NB4 (cell line): ENCODE data around the gene MUC5B.
"Not testable (repeated sequence)": the region's sequence is repeated elsewhere in the genome, so short reads cannot be mapped to it uniquely, and the experiment has no call there.

Experiments
- DNase-seq: peaks from one replicate; pipeline ENCODE4 v3.0.0; 2010; ENCODE audit warnings: low read depth
- H3K4me3 ChIP-seq: one replicate; pipeline ENCODE4 v1.5.1; 2011; ENCODE audit warnings: mild to moderate bottlenecking, low read depth, low read length, moderate library complexity
- CTCF ChIP-seq: IDR thresholded peaks from one replicate; pipeline ENCODE4 v1.5.1; 2012; ENCODE audit warnings: low read depth, low read length
- MAX ChIP-seq: IDR thresholded peaks from 2 replicates; pipeline ENCODE4 v1.6.1; 2011; ENCODE audit warnings: low read depth, low read length
- MYC ChIP-seq: IDR thresholded peaks from 2 replicates; pipeline ENCODE4 v1.6.1; 2011; ENCODE audit warnings: low read depth, low read length
- POLR2A ChIP-seq: IDR thresholded peaks from 2 replicates; pipeline ENCODE4 v1.6.1; 2011; ENCODE audit warnings: mild to moderate bottlenecking; ENCODE audit not compliant: insufficient read length; ENCODE audit errors: extremely low read depth

Gene MUC5B

GRCh38 chr11:1240771-1241170 lies 17.9 kb downstream of the MUC5B start:
- no peak overlapping the region for H3K4me3 ChIP-seq
- no peak for TF ChIP-seq POLR2A
- no peak for TF ChIP-seq CTCF
- no peak for TF ChIP-seq MYC
- no peak for TF ChIP-seq MAX
- DNase-seq: no peak

DNA sequence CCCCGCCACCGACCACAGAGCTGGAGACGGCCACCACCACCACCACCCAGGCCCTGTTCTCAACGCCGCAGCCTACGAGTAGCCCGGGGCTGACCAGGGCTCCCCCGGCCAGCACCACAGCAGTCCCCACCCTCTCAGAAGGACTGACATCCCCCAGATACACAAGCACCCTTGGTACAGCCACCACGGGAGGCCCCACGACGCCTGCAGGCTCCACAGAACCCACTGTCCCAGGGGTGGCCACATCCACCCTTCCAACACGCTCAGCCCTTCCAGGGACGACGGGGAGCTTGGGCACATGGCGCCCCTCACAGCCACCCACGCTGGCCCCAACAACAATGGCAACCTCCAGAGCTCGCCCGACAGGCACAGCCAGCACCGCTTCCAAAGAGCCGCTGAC lies 18.8 kb downstream of the MUC5B start:
- TF ChIP-seq MAX: no peak
- no peak for TF ChIP-seq MYC
- TF ChIP-seq POLR2A: no peak
- no peak for TF ChIP-seq CTCF
- no peak for DNase-seq
- H3K4me3 ChIP-seq: no peak overlapping the region

DNA sequence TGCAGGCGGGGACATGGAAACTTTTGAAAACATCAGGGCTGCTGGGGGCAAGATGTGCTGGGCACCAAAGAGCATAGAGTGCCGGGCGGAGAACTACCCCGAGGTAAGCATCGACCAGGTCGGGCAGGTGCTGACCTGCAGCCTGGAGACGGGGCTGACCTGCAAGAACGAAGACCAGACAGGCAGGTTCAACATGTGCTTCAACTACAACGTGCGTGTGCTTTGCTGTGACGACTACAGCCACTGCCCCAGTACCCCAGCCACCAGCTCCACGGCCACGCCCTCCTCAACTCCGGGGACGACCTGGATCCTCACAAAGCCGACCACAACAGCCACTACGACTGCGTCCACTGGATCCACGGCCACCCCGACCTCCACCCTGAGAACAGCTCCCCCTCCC lies 19.4 kb downstream of the MUC5B start:
- DNase-seq: no peak
- H3K4me3 ChIP-seq: no peak overlapping the region
- no peak for TF ChIP-seq MYC
- no peak for TF ChIP-seq MAX
- no peak for TF ChIP-seq POLR2A
- no peak for TF ChIP-seq CTCF

GRCh38 chr11:1242751-1243150 lies 19.9 kb downstream of the MUC5B start:
- H3K4me3 ChIP-seq, DNase-seq: not testable (repeated sequence)

DNA sequence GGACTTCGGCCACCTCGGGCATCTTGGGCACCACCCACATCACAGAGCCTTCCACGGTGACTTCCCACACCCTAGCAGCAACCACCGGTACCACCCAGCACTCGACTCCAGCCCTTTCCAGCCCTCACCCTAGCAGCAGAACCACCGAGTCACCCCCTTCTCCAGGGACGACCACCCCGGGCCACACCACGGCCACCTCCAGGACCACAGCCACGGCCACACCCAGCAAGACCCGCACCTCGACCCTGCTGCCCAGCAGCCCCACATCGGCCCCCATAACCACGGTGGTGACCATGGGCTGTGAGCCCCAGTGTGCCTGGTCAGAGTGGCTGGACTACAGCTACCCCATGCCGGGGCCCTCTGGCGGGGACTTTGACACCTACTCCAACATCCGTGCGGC lies 20.7 kb downstream of the MUC5B start:
- H3K4me3 ChIP-seq, DNase-seq: not testable (repeated sequence)

DNA sequence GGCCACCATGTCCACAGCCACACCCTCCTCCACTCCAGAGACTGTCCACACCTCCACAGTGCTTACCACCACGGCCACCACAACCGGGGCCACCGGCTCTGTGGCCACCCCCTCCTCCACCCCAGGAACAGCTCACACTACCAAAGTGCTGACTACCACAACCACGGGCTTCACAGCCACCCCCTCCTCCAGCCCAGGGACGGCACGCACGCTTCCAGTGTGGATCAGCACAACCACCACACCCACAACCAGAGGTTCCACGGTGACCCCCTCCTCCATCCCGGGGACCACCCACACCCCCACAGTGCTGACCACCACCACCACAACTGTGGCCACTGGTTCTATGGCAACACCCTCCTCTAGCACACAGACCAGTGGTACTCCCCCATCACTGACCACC lies 21.7 kb downstream of the MUC5B start:
- not testable (repeated sequence) for DNase-seq, H3K4me3 ChIP-seq

DNA sequence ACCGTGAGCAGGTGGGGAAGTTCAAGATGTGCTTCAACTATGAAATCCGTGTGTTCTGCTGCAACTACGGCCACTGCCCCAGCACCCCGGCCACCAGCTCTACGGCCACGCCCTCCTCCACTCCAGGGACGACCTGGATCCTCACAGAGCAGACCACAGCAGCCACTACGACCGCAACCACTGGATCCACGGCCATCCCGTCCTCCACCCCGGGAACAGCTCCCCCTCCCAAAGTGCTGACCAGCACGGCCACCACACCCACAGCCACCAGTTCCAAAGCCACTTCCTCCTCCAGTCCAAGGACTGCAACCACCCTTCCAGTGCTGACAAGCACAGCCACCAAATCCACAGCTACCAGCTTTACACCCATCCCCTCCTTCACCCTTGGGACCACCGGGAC lies 22.9 kb downstream of the MUC5B start:
- not testable (repeated sequence) for DNase-seq, H3K4me3 ChIP-seq

DNA sequence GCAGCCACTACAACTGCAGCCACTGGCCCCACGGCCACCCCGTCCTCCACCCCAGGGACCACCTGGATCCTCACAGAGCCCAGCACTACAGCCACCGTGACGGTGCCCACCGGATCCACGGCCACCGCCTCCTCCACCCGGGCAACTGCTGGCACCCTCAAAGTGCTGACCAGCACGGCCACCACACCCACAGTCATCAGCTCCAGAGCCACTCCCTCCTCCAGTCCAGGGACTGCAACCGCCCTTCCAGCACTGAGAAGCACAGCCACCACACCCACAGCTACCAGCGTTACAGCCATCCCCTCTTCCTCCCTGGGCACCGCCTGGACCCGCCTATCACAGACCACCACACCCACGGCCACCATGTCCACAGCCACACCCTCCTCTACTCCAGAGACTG lies 23.4 kb downstream of the MUC5B start:
- H3K4me3 ChIP-seq, DNase-seq: not testable (repeated sequence)

DNA sequence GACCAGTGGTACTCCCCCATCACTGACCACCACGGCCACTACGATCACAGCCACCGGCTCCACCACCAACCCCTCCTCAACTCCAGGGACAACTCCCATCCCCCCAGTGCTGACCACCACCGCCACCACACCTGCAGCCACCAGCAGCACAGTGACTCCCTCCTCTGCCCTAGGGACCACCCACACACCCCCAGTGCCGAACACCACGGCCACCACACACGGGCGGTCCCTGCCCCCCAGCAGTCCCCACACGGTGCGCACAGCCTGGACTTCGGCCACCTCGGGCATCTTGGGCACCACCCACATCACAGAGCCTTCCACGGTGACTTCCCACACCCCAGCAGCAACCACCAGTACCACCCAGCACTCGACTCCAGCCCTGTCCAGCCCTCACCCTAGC lies 24.2 kb downstream of the MUC5B start:
- DNase-seq, H3K4me3 ChIP-seq: not testable (repeated sequence)

DNA sequence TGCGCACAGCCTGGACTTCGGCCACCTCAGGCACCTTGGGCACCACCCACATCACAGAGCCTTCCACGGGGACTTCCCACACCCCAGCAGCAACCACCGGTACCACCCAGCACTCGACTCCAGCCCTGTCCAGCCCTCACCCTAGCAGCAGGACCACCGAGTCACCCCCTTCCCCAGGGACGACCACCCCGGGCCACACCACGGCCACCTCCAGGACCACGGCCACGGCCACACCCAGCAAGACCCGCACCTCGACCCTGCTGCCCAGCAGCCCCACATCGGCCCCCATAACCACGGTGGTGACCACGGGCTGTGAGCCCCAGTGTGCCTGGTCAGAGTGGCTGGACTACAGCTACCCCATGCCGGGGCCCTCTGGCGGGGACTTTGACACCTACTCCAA lies 26.1 kb downstream of the MUC5B start:
- not testable (repeated sequence) for DNase-seq, H3K4me3 ChIP-seq

GRCh38 chr11:1250411-1250810 lies 27.5 kb downstream of the MUC5B start:
- not testable (repeated sequence) for DNase-seq, H3K4me3 ChIP-seq
